ENCODE data around the gene BMP5.
"Not testable (repeated sequence)": the region's sequence is repeated elsewhere in the genome, so short reads cannot be mapped to it uniquely, and the experiment has no call there.

BMP5 gene

DNA sequence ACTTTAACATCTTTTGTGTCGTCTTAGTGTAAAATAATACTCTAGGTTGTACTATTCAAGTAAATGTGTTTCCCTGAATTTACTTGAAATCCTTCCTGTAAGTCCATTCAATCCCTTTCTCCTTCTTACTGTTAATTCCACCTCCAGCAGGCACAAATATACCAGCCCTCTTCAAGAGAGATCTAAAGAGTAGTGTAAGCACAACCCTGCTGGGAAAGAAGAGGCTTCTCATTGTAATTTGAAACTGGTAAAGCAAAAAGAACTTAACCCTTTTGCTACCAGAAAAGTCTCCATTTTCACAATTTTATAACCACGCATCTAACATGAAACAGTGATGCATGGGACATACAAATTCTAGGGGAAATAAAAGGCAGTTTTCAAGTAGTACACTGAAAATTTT lies at the start of gene BMP5:
Gene BMP5 (minus strand): TSS at position 191 of the 400 bp plus-strand sequence. CDS start 725 bp downstream, outside the sequence.
- Mint-ChIP-seq H3K4me3 (no peak within 1 kb of the TSS), H3K27me3 (no peaks in the 10 kb centered on the region), H3K36me3 (ENCODE audit: low read depth) (no peaks in the 10 kb centered on the region), H3K9me3 (no peaks in the 10 kb centered on the region), H3K27ac (no peak within 1 kb of the TSS), H3K4me1 (ENCODE audit: low read depth) (no peaks in the 10 kb centered on the region)
- intact Hi-C loops (cut with micrococcal nuclease) = no loop called here

DNA sequence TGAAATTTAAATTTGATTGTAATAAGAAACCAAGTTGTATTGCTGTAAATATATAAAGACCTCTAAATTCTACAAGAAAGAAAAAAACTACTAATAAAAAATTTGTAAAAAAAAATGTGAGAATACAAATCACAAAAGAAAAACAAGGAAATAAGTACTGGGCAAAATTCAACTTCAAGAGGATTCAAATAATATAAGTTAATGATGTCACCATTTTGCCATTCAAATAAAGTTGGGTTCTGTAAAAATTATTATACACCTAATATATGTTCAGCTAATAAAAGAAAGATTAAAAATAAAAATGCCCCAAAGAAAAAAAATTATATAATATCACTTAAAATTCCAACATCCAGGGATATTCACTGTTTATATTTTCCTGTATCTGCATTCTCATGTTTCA lies 47.0 kb upstream of the BMP5 start:
- Mint-ChIP-seq H3K27me3 (no peaks in the 10 kb centered on the region), H3K4me1 (ENCODE audit: low read depth) (peaks cover 4% of the 10 kb centered on the region), H3K36me3 (ENCODE audit: low read depth) (no peaks in the 10 kb centered on the region), H3K9me3 (no peaks in the 10 kb centered on the region), H3K4me3 (no peak overlapping the region), H3K27ac (no peak overlapping the region)
- intact Hi-C loops (cut with micrococcal nuclease) = no loop called here

DNA sequence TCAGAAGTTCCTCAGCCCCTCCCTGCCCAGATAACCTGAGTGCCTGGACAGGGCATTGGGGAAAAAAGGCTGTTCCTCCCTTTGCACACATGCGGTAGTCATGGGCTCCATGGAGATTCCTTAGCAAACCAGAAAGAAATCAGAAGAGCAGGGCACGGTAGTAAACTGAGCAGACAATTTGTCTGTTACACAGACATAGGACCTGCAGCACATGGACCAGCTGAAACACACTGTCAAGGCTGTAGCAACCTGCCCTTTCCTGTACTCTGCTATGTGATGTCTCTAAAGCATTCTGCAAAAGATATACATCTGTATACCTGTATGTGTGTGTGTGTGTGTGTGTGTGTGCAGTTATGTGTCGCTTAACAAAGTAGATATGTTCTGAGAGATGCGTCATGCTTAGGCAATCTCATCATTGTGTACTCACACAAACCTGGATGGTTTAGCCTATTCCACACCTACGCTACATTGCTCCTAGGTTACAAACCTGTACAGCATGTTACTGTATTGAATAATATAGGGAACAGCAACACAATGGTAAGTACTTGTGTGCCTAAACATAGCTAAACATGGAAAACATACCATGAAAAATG lies 44.4 kb upstream of the BMP5 start:
- Mint-ChIP-seq H3K4me3 (no peak overlapping the region), H3K4me1 (ENCODE audit: low read depth) (no peaks in the 10 kb centered on the region), H3K27ac (no peak overlapping the region), H3K9me3 (no peaks in the 10 kb centered on the region), H3K27me3 (no peaks in the 10 kb centered on the region), H3K36me3 (ENCODE audit: low read depth) (no peaks in the 10 kb centered on the region)
- intact Hi-C loops (cut with micrococcal nuclease) = no loop called here

DNA sequence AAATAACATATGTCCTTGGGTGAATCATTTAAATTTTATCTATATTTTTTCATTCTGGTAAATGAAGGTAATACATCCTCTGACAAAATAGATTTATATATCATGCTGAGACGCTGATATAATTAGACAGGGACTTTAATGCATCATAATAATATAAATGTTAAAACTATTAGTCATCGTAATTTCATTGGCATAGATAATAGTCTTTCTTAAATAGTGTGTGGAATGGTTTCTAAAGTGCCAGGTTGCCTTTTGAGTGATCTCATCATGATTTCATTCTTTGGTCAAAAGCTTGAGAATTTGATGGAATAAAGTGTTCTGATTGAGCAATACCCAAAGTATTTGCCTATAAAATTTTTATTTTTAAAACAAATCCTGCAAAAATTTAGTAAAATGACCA lies 43.2 kb upstream of the BMP5 start:
- intact Hi-C loops (cut with micrococcal nuclease) = no loop called here
- Mint-ChIP-seq H3K36me3 (ENCODE audit: low read depth) (no peaks in the 10 kb centered on the region), H3K4me1 (ENCODE audit: low read depth) (no peaks in the 10 kb centered on the region)

DNA sequence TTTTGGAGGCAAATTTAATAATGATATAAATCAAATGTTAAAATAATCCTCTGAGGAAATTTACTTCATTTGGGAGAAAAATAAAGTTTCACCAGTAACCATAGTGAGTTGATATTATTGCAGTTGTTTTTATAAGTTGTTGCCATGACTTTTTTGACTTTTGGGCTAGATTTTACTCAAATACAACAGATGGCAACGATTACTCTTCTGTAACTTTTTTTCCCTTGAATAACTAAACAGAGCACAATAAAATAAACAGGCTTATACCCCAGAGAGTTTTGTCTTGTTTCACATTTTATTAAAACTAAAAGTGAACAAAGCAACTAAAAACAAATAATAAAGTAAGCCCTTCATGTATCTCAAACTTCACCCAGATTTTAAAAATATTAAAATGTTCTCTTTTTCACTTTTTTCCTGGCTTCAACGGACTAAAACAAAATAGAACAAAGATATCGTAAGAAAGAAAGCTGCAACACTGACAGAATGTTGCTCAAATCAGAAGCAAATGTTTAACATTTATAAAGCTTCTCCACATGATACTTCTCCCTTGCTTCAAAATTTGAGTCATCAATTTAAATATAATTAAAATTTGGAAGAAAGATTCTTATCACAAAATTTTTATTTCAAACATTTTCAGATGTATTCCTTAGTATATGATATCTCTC lies 42.5 kb upstream of the BMP5 start:
- H3K36me3 Mint-ChIP-seq (ENCODE audit: low read depth) = no peaks in the 10 kb centered on the region
- H3K4me1 Mint-ChIP-seq (ENCODE audit: low read depth) = no peaks in the 10 kb centered on the region
- H3K27me3 Mint-ChIP-seq = no peaks in the 10 kb centered on the region
- no peak overlapping the region for H3K4me3 Mint-ChIP-seq
- no peaks in the 10 kb centered on the region for H3K9me3 Mint-ChIP-seq
- intact Hi-C loops (cut with micrococcal nuclease) = no loop called here
- no peak overlapping the region for H3K27ac Mint-ChIP-seq

More for the DNA sequence above, 43.2 kb upstream of the BMP5 start:
- H3K9me3 Mint-ChIP-seq = no peaks in the 10 kb centered on the region
- H3K27me3 Mint-ChIP-seq = no peaks in the 10 kb centered on the region
- no peak overlapping the region for H3K27ac Mint-ChIP-seq
- no peak overlapping the region for H3K4me3 Mint-ChIP-seq

DNA sequence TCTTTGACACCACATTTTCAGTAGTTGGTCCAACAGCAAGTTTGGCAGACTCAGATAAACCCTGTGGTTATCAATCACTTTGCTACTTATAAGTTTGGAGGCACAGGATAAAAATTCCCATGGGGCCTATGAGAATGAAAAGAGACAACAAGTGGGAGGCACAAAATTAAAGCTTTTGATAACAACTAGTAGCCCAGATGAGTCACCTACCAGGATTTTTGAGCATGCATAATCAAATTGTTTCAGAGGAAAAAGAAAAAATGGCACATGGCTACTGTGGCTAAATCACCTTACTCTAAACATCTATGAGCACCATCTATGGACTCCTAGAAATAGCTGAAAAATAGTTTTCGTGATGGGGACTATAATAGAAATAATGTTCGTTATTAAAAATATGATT lies 40.8 kb upstream of the BMP5 start:
- H3K27me3 Mint-ChIP-seq = no peaks in the 10 kb centered on the region
- intact Hi-C loops (cut with micrococcal nuclease) = no loop called here
- H3K4me3 Mint-ChIP-seq = no peak overlapping the region
- H3K36me3 Mint-ChIP-seq (ENCODE audit: low read depth) = no peaks in the 10 kb centered on the region
- no peak overlapping the region for H3K27ac Mint-ChIP-seq
- H3K4me1 Mint-ChIP-seq (ENCODE audit: low read depth) = no peaks in the 10 kb centered on the region
- H3K9me3 Mint-ChIP-seq = no peaks in the 10 kb centered on the region

DNA sequence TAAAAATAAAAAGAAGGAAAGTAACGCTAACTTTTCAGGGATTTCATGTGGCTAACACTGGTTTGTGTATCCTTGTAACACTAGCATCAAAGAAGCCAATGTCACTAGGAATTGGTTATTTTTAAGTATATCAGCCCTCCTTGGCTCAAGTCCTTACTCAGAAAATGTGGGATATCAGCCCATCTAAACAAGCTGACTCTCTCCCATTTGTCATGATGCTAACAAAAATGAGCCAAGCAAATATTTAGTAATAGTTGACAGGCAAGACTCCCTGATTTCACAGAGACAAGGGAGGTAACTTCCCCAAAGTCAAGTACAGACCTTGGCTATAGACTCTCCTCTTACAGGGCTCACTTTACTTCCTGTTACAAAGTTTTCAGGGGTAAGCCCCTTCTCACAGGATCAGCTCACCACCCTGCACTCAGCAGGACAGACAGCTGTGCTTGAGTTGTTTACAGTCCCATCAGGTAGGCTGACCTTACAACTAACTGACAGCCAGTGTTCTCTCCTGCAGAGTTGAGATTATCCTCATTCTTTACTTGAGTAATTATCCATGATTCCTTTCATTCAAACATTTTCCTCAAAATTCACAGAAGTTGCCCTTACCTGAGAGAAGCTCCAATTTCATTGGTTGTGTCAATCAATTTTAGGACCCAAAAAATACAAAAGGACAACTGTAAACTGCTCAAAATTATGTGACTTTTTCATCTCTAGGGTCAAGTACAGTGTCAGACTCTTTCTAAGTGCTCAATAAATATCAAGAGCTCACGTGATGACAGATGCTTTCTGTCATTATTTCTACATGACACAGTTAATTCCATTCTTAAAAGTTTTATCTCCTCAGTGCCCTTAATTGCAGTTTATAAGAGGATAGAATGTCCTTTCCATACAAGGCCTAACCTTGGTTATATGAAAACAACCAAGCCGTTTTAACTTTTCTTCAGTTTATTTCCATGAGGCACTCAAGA lies 38.1 kb upstream of the BMP5 start:
- Mint-ChIP-seq H3K27ac (no peak overlapping the region), H3K9me3 (no peaks in the 10 kb centered on the region), H3K4me1 (ENCODE audit: low read depth) (no peaks in the 10 kb centered on the region), H3K27me3 (no peaks in the 10 kb centered on the region), H3K36me3 (ENCODE audit: low read depth) (no peaks in the 10 kb centered on the region), H3K4me3 (no peak overlapping the region)
- intact Hi-C loops (cut with micrococcal nuclease) = no loop called here

DNA sequence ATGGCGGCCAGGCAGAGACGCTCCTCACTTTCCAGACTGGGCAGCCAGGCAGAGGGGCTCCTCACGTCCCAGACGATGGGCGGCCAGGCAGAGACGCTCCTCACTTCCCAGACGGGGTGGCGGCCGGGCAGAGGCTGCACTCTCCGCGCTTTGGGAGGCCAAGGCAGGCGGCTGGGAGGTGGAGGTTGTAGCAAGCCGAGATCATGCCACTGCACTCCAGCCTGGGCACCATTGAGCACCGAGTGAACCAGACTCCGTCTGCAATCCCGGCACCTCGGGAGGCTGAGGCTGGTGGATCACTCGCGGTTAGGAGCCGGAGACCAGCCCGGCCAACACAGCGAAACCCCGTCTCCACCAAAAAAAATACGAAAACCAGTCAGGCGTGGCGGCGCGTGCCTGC lies 35.1 kb upstream of the BMP5 start:
- H3K36me3 Mint-ChIP-seq (ENCODE audit: low read depth); H3K4me3 Mint-ChIP-seq; intact Hi-C loops (cut with micrococcal nuclease); H3K27ac Mint-ChIP-seq; H3K27me3 Mint-ChIP-seq; H3K9me3 Mint-ChIP-seq; H3K4me1 Mint-ChIP-seq (ENCODE audit: low read depth): not testable (repeated sequence)

DNA sequence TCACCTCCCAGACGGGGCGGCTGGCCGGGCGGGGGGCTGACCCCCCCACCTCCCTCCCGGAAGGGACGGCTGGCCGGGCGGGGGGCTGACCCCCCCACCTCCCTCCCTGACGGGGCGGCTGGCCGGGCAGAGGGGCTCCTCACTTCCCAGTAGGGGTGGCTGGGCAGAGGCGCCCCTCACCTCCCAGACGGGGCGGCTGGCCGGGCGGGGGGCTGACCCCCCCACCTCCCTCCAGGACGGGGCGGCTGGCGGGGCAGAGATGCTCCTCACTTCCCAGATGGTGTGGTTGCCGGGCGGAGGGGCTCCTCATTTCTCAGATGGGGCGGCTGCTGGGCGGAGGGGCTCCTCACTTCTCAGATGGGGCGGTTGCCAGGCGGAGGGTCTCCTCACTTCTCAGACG lies 34.5 kb upstream of the BMP5 start:
- H3K27ac Mint-ChIP-seq; H3K4me1 Mint-ChIP-seq (ENCODE audit: low read depth); H3K36me3 Mint-ChIP-seq (ENCODE audit: low read depth); H3K27me3 Mint-ChIP-seq; intact Hi-C loops (cut with micrococcal nuclease); H3K9me3 Mint-ChIP-seq; H3K4me3 Mint-ChIP-seq: not testable (repeated sequence)

DNA sequence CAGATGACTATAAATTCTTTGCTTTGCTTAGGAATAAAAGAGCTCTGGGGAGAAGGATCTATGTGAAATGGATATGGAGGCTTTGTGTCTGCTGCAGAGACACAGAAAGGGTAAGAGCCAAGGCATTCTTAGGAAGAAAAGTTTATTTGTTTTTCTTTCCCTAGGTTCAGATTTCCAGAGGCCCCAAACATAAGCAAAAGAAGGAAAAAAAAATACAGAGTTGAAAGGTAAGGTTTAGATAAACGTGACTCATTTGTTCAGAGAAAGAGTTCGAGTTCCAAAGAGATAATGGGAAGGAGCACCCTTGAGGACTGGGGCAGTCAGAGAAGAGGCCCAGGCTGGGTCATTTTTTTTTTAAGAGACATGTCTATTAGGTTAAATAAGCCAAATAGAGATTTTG lies 27.4 kb upstream of the BMP5 start:
- H3K4me3 Mint-ChIP-seq = no peak overlapping the region
- intact Hi-C loops (cut with micrococcal nuclease) = no loop called here
- H3K36me3 Mint-ChIP-seq (ENCODE audit: low read depth) = no peaks in the 10 kb centered on the region
- H3K9me3 Mint-ChIP-seq = no peaks in the 10 kb centered on the region
- no peak overlapping the region for H3K27ac Mint-ChIP-seq
- H3K4me1 Mint-ChIP-seq (ENCODE audit: low read depth) = no peaks in the 10 kb centered on the region
- H3K27me3 Mint-ChIP-seq = no peaks in the 10 kb centered on the region

DNA sequence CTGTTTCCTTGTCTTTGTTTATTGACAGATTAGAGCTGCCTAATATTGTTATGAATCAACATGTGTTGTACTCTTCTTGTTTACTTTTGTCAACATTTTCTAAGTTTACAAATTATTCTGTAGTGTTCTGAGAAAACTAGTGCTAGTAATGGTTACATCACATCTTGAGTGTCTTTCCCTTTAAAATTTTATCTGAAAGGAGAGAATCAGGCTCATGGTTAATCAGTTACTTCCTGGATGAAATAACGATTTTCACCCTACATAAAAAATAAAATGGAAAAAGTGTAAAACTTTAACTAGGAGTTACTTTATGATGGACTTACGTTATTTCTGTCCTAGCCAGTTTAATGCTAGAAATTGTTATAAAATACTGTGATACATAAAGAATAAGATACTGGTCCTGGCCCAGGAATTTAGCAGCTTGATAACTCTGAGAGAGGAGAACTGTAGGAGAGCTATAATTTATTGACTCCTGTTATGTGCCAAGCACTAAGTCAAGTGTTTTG lies 26.4 kb upstream of the BMP5 start:
- no peaks in the 10 kb centered on the region for H3K36me3 Mint-ChIP-seq (ENCODE audit: low read depth)
- intact Hi-C loops (cut with micrococcal nuclease) = no loop called here

DNA sequence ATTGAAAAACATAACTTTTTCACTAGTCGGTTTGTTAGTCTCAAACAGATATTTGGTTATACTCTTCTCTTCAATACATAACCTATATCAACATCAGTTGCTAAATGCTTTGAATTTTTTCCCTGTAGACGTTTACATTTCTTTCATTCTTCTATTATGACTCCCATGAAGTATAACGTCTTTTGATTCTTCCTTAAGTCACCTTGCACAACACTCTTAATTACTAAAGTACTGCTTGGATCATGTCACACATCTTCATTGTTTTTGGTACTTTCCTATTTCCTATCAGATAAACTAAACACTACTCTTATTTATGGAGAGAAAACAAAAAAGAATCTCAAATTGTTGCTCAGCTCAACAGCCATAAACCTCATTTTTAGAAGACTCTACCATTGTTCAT lies 23.0 kb upstream of the BMP5 start:
- Mint-ChIP-seq H3K27me3 (no peaks in the 10 kb centered on the region), H3K36me3 (ENCODE audit: low read depth) (no peaks in the 10 kb centered on the region), H3K4me1 (ENCODE audit: low read depth) (no peaks in the 10 kb centered on the region), H3K27ac (no peak overlapping the region), H3K4me3 (no peak overlapping the region), H3K9me3 (no peaks in the 10 kb centered on the region)
- intact Hi-C loops (cut with micrococcal nuclease) = no loop called here

More for the DNA sequence above, 26.4 kb upstream of the BMP5 start:
- H3K4me3 Mint-ChIP-seq = no peak overlapping the region
- no peaks in the 10 kb centered on the region for H3K4me1 Mint-ChIP-seq (ENCODE audit: low read depth)
- H3K27me3 Mint-ChIP-seq = no peaks in the 10 kb centered on the region
- no peak overlapping the region for H3K27ac Mint-ChIP-seq
- no peaks in the 10 kb centered on the region for H3K9me3 Mint-ChIP-seq

DNA sequence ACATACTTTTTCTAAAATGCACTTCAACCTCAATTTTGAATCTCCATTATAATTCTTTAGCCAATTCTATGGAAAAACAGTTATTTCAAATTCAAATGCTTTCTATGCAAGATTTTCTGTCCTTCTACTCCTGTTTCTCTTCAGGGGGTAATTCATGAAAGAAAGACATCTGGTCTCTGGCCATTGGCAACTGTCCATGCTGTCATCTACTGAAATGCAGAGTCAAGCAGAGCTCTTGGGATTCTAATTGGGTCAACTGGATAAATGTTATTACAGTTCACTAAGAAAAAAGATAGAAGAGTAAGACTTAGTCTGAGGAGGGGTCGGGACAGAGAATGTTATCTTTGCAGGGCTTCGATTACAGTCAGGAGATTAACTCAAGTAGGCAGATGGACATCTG lies 22.0 kb upstream of the BMP5 start:
- no peaks in the 10 kb centered on the region for H3K36me3 Mint-ChIP-seq (ENCODE audit: low read depth)
- intact Hi-C loops (cut with micrococcal nuclease) = no loop called here
- H3K4me3 Mint-ChIP-seq = no peak overlapping the region
- H3K27me3 Mint-ChIP-seq = no peaks in the 10 kb centered on the region
- no peaks in the 10 kb centered on the region for H3K9me3 Mint-ChIP-seq
- H3K27ac Mint-ChIP-seq = no peak overlapping the region
- no peaks in the 10 kb centered on the region for H3K4me1 Mint-ChIP-seq (ENCODE audit: low read depth)

Data from dendritic cell treated with granulocyte-macrophage colony-stimulating factor and Interleukin-4, amounts not matched to agents 40 ng/mL and 50 ng/mL, for 4 days (primary cell).